NT2/D1 (cell line): ENCODE data around the gene FSTL1.

Experiments
- SUZ12 ChIP-seq: IDR thresholded peaks from 2 replicates; pipeline ENCODE4 v1.6.1; 2011; ENCODE audit not compliant: insufficient read length, insufficient read depth; ENCODE audit errors: extremely low read depth
- ZNF274 ChIP-seq: IDR thresholded peaks from 2 replicates; pipeline ENCODE4 v1.6.1; 2011; ENCODE audit warnings: mild to moderate bottlenecking, low read depth, low read length

GRCh38 chr3:120468635-120469295 lies 18.0 kb upstream of the FSTL1 start:
- no peak for TF ChIP-seq SUZ12
- TF ChIP-seq ZNF274 = no peak
